A549 treated with GW870086 at 1 μM for 4 hours (cell line): ENCODE measurements around the gene XAB2. TPM values are rescaled to one million over a fixed set of nuclear protein-coding genes. Genes with fewer than 3 reads are reported as not detected.

Experiments
- total RNA-seq: library from RNA; stranded (reverse); fragments of 200-300 nt; extraction: Qiagen RNA extraction; gene quantifications from 5 replicates; pipeline ENCODE4 v1.2.3, GENCODE V29; 2022; ENCODE audit warnings: low read depth

Gene XAB2
- total RNA-seq, result 21.3 to 25.7 TPM (median 24.5 TPM) in 5 replicates

GRCh38 chr19:7629347-7630054, at the start of gene XAB2, which contains the start of gene PET100:
Gene XAB2 (minus strand): TSS chr19:7629545. CDS start chr19:7629527, 18 bp downstream.
Gene PET100 (plus strand): TSS chr19:7629793. CDS start chr19:7629834, 41 bp downstream.

GRCh38 chr19:7676854-7677253, 47.5 kb upstream of the XAB2 start, which contains the start of gene MCEMP1:
Gene MCEMP1 (plus strand): TSS chr19:7677090. CDS start chr19:7677121, 31 bp downstream.

GRCh38 chr19:7668842-7669241, 39.5 kb upstream of the XAB2 start, which contains the start of gene RETN:
Gene RETN (plus strand): TSS chr19:7669049. CDS start chr19:7669327, 278 bp downstream.

GRCh38 chr19:7636691-7637373, 7.5 kb upstream of the XAB2 start, which contains the start of gene STXBP2:
Gene STXBP2 (plus strand): TSS chr19:7637110. CDS start chr19:7637150, 40 bp downstream.

GRCh38 chr19:7633698-7634097, 4.4 kb upstream of the XAB2 start, which contains the start of gene PCP2:
Gene PCP2 (minus strand): TSS chr19:7633719. CDS start chr19:7633457, 262 bp downstream.

GRCh38 chr19:7595466-7596133, 33.7 kb downstream of the XAB2 start, which contains the start of gene CAMSAP3:
Gene CAMSAP3 (plus strand): TSS chr19:7595863. CDS start chr19:7596003, 140 bp downstream.

Other genes with a start within 250 kb of the XAB2 start
- gene PEX11G, start 140.5 kb downstream of the XAB2 start, total RNA-seq, result 1.6 to 2.4 TPM (median 2.1 TPM) in 5 replicates
- 15.8 to 19.1 TPM (median 17.3 TPM) in 5 replicates for gene ZNF358, start 113.4 kb downstream of the XAB2 start, total RNA-seq
- 7.1 to 13.4 TPM (median 12.1 TPM) in 5 replicates for gene MCOLN1, start 106.9 kb downstream of the XAB2 start, total RNA-seq
- 29.3 to 37.6 TPM (median 34.5 TPM) in 5 replicates for gene PNPLA6, start 93.8 kb downstream of the XAB2 start, total RNA-seq
- gene CAMSAP3, start 33.7 kb downstream of the XAB2 start, total RNA-seq, result 4.0 to 5.8 TPM (median 5.0 TPM) in 5 replicates
- gene PET100, start 248 bp upstream of the XAB2 start, total RNA-seq, result 50.7 to 71.4 TPM (median 57.1 TPM) in 5 replicates
- gene PCP2, start 4.2 kb upstream of the XAB2 start, total RNA-seq, result not detected in 5 replicates
- gene STXBP2, start 7.6 kb upstream of the XAB2 start, total RNA-seq, result 32.9 to 41.8 TPM (median 40.6 TPM) in 5 replicates
- gene RETN, start 39.5 kb upstream of the XAB2 start, total RNA-seq, result not detected in 5 replicates
- not detected in 5 replicates for gene MCEMP1, start 47.5 kb upstream of the XAB2 start, total RNA-seq
- 52.4 to 111 TPM (median 106 TPM) in 5 replicates for gene TRAPPC5, start 51.3 kb upstream of the XAB2 start, total RNA-seq
- gene FCER2, start 72.6 kb upstream of the XAB2 start, total RNA-seq, result not detected in 5 replicates
- gene CLEC4G, start 102.6 kb upstream of the XAB2 start, total RNA-seq, result not detected in 5 replicates
- gene CD209, start 118.0 kb upstream of the XAB2 start, total RNA-seq, result not detected in 5 replicates
- gene CLEC4M, start 133.7 kb upstream of the XAB2 start, total RNA-seq, result not detected in 5 replicates
- 1.3 to 1.7 TPM (median 1.5 TPM) in 5 replicates for gene EVI5L, start 200.7 kb upstream of the XAB2 start, total RNA-seq
- 0.22 to 0.49 TPM (median 0.41 TPM) in 5 replicates for gene PRR36, start 244.8 kb upstream of the XAB2 start, total RNA-seq